T-helper 1 cell treated with Interleukin-12 subunit alpha and Interleukin-12 subunit beta and Interleukin-4 antibody, amounts not matched to agents 30 ng/mL and 1 ng/mL, for 36 hours (primary cell): ENCODE data around the gene ARGFX. TPM values are rescaled to one million over a fixed set of nuclear protein-coding genes. Genes with fewer than 3 reads are reported as not detected.
"Not testable (repeated sequence)": the region's sequence is repeated elsewhere in the genome, so short reads cannot be mapped to it uniquely, and the experiment has no call there.

Source experiments
- intact Hi-C: fragments of 100-400 bp; cut with micrococcal nuclease; formaldehyde crosslinking; loops from one replicate; pipeline ENCODE4 v1.15.1; 2024
- total RNA-seq: library from RNA; stranded (reverse); gene quantifications from 2 replicates; pipeline ENCODE4 v1.2.3, GENCODE V29; 2022

ARGFX gene
- total RNA-seq, 1 donor from 2014 or later = not detected

- intact Hi-C loops = no loop called here
Observed at GRCh38 chr3:121598564-121598963, 30.8 kb downstream of the ARGFX start.

GRCh38 chr3:121599900-121600299 is 32.2 kb downstream of the ARGFX start:
- intact Hi-C loops = not testable (repeated sequence)

- intact Hi-C loops = no loop called here
Observed at GRCh38 chr3:121601212-121601812, 33.6 kb downstream of the ARGFX start.

GRCh38 chr3:121604759-121605158 is 37.0 kb downstream of the ARGFX start:
- intact Hi-C loops = no loop called here

- intact Hi-C loops = no loop called here
Observed at GRCh38 chr3:121606106-121606505, 38.4 kb downstream of the ARGFX start.

Other genes with a start within 250 kb of the ARGFX start
- 24.6 and 27.1 TPM in 2 replicates for gene POLQ, start 22.0 kb upstream of the ARGFX start, total RNA-seq
- gene FBXO40, start 25.4 kb downstream of the ARGFX start, total RNA-seq = not detected in 2 replicates
- gene HCLS1, start 93.0 kb downstream of the ARGFX start, total RNA-seq = 383 and 397 TPM in 2 replicates
- gene GOLGB1, start 181.8 kb downstream of the ARGFX start, total RNA-seq = 40.4 and 42.0 TPM in 2 replicates